GM12891 (cell line): ENCODE data around the gene KIF4A.

Experiments used
- PAX5 ChIP-seq: IDR thresholded peaks from 2 replicates; pipeline ENCODE4 v1.6.1; 2011; ENCODE audit warnings: low read length, moderate library complexity, mild to moderate bottlenecking; ENCODE audit not compliant: insufficient read depth, severe bottlenecking
- POLR2A ChIP-seq: IDR thresholded peaks from 2 replicates; pipeline ENCODE4 v1.6.1; 2011; ENCODE audit warnings: low read depth, low read length, control low read depth
- POLR2AphosphoS5 ChIP-seq: IDR thresholded peaks from 2 replicates; pipeline ENCODE4 v1.6.1; 2011; ENCODE audit warnings: low read depth, low read length, control low read depth
- POU2F2 ChIP-seq: IDR thresholded peaks from 2 replicates; pipeline ENCODE4 v1.6.1; 2011; ENCODE audit warnings: low read depth, mild to moderate bottlenecking, control low read depth, low read length, moderate library complexity
- SPI1 ChIP-seq: IDR thresholded peaks from 2 replicates; pipeline ENCODE4 v1.6.1; 2011; ENCODE audit warnings: low read depth, low read length, control low read depth
- TAF1 ChIP-seq: IDR thresholded peaks from 2 replicates; pipeline ENCODE4 v1.6.1; 2011; ENCODE audit warnings: low read depth, low read length, control low read depth

DNA sequence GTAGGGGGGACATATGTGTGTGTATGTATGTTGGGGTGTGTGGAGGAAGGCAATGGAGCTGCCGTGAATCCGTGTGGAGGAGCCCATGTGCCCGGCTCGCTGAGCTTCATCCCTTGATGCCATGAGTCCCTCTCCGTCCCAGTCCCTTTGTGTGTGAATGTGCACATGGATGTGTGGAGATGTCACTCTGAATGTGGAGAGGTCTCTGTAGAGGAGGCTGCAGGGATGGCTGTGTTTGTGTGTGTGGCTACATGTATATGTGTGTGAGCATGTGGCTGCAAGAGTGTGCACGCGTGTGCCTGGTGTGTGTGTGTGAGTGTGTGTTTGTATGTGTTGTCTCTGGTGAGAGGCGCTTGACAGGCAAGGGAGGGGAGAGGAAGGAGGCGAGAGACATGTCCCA lies 156.0 kb downstream of the KIF4A start:
- TF ChIP-seq POLR2A (no peak), POLR2AphosphoS5 (no peak), PAX5 (no peak), SPI1 (no peak), TAF1 (no peak), POU2F2 (no peak)
